AG10803 (cell line): ENCODE data around the gene NISCH.

Experiments
- DNase-seq: peaks from one replicate; pipeline ENCODE4 v3.0.0; 2010; ENCODE audit warnings: low read depth
- H3K4me3 ChIP-seq: 2 replicates; pipeline ENCODE4 v1.5.1; 2011; ENCODE audit warnings: mild to moderate bottlenecking, low read length, control low read depth
- TF ChIP-seq, protein P1 (sequence below): conservative IDR thresholded peaks from 2 replicates; pipeline ENCODE4 v1.5.1; 2011; ENCODE audit warnings: mild to moderate bottlenecking, low read length, control low read depth, inconsistent platforms

The NISCH gene

GRCh38 chr3:52435246-52436101 is 19.9 kb upstream of the NISCH start:
- TF ChIP-seq, protein P1, sequence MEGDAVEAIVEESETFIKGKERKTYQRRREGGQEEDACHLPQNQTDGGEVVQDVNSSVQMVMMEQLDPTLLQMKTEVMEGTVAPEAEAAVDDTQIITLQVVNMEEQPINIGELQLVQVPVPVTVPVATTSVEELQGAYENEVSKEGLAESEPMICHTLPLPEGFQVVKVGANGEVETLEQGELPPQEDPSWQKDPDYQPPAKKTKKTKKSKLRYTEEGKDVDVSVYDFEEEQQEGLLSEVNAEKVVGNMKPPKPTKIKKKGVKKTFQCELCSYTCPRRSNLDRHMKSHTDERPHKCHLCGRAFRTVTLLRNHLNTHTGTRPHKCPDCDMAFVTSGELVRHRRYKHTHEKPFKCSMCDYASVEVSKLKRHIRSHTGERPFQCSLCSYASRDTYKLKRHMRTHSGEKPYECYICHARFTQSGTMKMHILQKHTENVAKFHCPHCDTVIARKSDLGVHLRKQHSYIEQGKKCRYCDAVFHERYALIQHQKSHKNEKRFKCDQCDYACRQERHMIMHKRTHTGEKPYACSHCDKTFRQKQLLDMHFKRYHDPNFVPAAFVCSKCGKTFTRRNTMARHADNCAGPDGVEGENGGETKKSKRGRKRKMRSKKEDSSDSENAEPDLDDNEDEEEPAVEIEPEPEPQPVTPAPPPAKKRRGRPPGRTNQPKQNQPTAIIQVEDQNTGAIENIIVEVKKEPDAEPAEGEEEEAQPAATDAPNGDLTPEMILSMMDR, result no peak
- DNase-seq, result no peak
- H3K4me3 ChIP-seq, result no peak overlapping the region

- DNase-seq, result peak; percentile 87
- no peak overlapping the region for H3K4me3 ChIP-seq
- TF ChIP-seq, protein P1, result no peak
These were observed 18.8 kb upstream of the NISCH start for GRCh38 chr3:52436500-52437149.

GRCh38 chr3:52437326-52438103 is 17.9 kb upstream of the NISCH start:
- no peak overlapping the region for H3K4me3 ChIP-seq
- TF ChIP-seq, protein P1, result no peak
- DNase-seq, result no peak

GRCh38 chr3:52438104-52438376 is 17.4 kb upstream of the NISCH start:
- TF ChIP-seq, protein P1, result no peak
- H3K4me3 ChIP-seq, result no peak overlapping the region
- DNase-seq, result no peak

- DNase-seq, result no peak
- H3K4me3 ChIP-seq, result no peak overlapping the region
- TF ChIP-seq, protein P1, result no peak
These were observed 16.6 kb upstream of the NISCH start for GRCh38 chr3:52438579-52439425.

GRCh38 chr3:52439426-52440248 is 15.8 kb upstream of the NISCH start:
- no peak for DNase-seq
- H3K4me3 ChIP-seq, result no peak overlapping the region
- TF ChIP-seq, protein P1, result no peak
